Activated CD8-positive, alpha-beta memory T cell treated with anti-CD3 and anti-CD28 coated beads, Interleukin-2, amount 50 U/mL, for 4 hours (primary cell): Measurements from ENCODE around the gene ASIC4.

Experiments used
- DNase-seq: peaks from one replicate; pipeline ENCODE4 v3.0.0-alpha.2; 2020

Gene ASIC4

DNA sequence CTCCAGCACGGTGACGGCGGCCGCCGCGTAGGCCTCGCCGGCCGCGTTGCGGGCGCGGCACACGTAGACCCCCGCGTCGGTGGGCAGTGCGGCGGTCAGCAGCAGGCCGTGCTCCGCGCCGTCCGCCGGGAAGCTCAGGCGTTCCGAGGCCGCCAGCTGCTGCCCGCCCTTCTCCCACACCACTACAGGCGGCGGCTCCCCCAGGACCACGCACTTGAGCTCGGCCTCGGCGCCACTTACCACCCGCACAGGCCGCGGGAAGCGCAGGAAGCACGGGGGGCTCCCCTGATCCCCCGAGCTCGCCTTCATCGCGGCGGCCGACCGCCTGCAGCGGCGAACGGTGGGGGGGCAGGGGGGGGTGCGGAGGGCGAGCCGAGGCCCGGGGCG lies 56.6 kb downstream of the ASIC4 start:
- no peak for DNase-seq

GRCh38 chr2:219571311-219572236 lies 57.3 kb downstream of the ASIC4 start, which contains the start of gene OBSL1:
TSS of gene OBSL1 (minus strand) at chr2:219571539. CDS start at chr2:219571232, 307 bp downstream.
- DNase-seq: no peak

GRCh38 chr2:219572237-219573001 lies 58.1 kb downstream of the ASIC4 start, which contains the start of gene INHA:
TSS of gene INHA (plus strand) at chr2:219572310. CDS start at chr2:219572375, 65 bp downstream.
- DNase-seq: no peak

DNA sequence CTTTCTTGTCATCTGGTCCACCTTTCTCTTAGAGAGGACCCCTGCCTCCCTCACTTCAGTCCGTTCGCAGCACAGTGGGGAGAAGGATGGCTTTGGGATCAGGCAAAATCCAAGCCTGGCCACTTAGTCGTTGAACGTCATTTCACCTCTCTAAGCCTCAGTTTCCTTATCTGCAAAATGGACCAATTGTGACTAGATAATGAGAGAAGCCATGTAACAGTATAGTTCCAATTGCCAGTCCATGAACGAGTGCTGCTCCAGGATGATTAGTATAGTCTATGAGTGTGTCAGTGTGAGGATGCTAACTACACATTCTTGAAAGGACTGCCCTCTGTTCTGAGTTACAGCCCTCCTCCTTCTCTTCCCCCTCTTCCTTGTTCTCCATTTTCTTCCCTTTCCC lies 58.9 kb downstream of the ASIC4 start:
- DNase-seq: no peak

DNA sequence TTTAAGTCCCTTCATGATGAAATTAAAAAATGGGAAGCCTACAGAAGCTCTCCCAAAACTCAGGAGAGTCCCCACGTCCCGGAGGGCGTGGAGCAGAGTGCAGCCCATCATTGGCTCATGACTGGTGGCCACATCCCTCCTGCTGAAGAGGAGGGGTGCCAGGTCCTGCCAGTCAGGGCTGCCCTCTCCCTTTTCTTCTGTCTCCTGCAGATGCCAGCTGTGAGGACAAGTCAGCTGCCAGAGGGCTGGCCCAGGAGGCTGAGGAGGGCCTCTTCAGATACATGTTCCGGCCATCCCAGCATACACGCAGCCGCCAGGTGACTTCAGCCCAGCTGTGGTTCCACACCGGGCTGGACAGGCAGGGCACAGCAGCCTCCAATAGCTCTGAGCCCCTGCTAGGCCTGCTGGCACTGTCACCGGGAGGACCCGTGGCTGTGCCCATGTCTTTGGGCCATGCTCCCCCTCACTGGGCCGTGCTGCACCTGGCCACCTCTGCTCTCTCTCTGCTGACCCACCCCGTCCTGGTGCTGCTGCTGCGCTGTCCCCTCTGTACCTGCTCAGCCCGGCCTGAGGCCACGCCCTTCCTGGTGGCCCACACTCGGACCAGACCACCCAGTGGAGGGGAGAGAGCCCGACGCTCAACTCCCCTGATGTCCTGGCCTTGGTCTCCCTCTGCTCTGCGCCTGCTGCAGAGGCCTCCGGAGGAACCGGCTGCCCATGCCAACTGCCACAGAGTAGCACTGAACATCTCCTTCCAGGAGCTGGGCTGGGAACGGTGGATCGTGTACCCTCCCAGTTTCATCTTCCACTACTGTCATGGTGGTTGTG lies 60.4 kb downstream of the ASIC4 start:
- DNase-seq: no peak

DNA sequence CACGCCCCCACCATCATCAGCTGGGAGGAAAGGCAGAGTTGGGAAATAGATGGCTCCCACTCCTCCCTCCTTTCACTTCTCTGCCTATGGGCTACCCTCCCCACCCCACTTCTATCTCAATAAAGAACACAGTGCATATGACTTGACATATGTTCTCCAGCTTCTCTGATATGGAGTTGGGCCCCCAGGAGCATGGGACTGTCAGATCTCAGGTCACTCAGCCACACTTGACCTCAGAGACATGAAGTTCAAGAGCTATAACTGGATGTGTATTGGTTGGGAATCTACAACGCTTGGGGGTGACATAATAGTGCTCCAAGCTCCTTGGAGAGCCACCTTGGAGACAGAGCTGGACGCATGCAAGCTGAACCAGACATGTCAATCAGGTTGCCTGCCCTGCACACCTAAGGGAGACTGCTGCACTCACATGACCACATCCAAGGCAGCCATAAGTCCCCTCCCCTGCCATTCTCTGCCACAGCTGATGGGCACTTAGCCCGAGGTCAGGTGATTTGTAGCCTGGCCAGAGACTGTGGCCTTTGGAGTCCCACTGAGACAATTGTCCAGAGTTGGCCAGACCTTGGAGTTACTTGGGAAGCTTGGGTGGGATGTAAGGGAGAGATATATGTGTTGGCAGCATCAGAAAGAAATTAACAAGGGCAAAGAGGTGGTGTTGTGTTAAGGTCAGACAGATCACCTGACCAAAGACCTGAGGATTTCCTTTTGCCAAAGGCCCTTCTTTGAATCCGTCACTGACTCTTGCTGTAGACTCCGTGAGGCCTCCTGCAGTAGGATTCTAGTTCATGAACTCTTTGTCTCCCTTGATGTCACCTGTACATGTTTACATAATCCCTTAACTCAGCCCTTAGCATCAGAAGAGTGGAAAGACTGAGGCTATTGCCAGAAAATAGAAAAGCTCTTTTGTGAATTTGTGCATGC lies 61.6 kb downstream of the ASIC4 start:
- no peak for DNase-seq

DNA sequence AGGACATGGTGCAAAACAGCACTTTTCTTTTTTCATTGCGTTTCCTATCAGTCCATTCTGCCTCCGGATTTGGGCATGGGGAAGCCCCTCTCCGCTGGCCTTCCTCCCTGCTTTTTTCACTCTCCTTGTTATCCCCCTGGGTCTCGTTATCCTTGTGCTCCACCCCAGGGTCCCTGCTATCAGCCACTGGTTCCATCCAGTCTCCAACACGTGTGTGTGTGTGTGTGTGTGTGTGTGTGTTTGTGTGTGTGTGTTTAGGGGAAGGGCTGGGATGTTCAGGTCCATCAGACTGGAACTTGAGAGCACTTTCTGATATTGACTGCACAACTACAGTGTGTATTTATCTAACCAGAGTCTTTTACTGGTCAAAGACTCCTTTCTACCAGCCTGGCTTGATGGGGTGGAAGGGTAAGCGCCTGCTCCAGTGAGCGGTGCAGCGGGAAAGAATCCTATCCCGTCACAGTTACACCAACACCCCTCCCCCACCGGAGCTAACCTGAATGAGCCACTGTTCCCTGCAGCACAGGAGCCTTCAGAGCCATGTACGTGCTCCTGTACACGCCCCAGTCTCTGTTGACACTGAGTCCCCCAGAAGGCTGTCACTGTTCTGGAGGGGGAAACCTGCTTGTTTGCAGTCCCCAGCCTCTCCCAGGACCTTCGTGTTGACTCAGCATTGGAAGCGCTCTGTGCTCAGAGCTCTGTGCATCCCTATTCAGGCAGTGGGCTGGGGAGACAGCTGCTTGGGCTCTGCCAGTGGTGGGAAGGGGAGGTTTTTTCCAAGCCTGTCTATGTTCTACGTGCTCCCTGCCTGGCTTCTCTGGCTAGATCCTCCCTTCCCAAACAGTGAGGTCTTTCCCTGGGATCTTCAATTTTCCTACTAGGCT lies 62.5 kb downstream of the ASIC4 start:
- DNase-seq: no peak

DNA sequence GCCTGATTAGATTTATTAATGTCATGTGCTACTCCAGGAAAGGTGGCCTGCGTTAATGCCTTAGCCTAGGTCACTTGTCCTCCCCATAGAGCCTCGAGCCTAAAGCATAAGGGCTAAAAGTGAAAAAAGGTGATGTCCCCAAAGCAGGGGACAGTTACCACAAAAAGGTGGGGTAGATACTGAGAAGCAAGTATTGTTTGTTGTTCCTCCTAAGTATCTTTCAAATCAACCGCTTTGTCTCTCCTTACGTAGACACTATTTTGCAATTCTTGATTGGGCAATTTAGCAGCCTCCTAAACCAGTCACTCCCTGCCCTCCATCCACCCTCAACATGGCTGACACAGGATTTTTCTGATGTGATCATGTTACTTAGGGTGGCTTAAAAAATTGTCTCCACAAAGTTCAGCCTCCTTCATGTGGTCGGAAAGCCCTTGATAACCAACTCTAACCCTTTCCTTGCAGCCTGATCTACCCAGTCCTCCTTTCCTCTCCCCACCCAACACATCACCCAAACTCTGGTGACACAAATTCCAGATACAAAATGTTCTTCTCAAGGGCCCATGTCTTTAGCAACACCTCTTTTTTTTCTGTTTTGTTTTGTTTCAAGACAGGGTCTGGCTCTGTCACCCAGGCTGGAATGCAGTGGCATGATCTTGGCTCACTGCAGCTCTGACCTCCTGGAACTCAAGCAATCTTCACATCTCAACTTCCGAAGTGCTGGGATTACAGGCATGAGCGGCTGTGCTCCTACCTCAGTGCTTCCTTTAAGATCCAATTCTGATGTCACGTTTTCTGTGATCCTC lies 64.7 kb downstream of the ASIC4 start:
- DNase-seq: no peak

GRCh38 chr2:219581346-219581745 lies 67.1 kb downstream of the ASIC4 start:
- no peak for DNase-seq
